ENCODE results near the gene DCD.

- TF ChIP-seq CTCF (IDR thresholded peaks at IDR 0.05; ENCODE audit: low read depth, low read length, poor library complexity, severe bottlenecking) (no peak), EZH2phosphoT487 (IDR thresholded peaks at IDR 0.05; ENCODE audit: borderline replicate concordance, low read length) (no peak)
Observed at GRCh38 chr12:54657105-54657607, 9.0 kb upstream of the DCD start.

Data from DOHH2 (cell line).